Endothelial cell of umbilical vein (primary cell): ENCODE results near the gene SLC16A11. TPM values are rescaled to one million over a fixed set of nuclear protein-coding genes. Genes with fewer than 3 reads are reported as not detected.

Source experiments
- BruUV-seq: library from RNA; stranded (reverse); fragments of 400-500 nt; replicated peaks from 2 replicates; lab custom pipeline; 2021; lab: Mats Ljungman, UMichigan
- CTCF ChIA-PET: fragments of 300-600, 350-600 bp; sonication (Branson Sonifier 250); formaldehyde crosslinking; loops from one replicate; lab custom pipeline; 2021; ENCODE audit warnings: antibody characterized with exemption, inconsistent platforms; lab: Charles Lee
- POLR2A ChIA-PET: fragments of 300-600, 350-600 bp; sonication (Branson Sonifier 250); formaldehyde crosslinking; loops from one replicate; lab custom pipeline; 2021; ENCODE audit warnings: antibody characterized with exemption, inconsistent platforms; lab: Charles Lee
- DNase-seq: peaks from one replicate; pipeline ENCODE4 v3.0.0-alpha.2; 2011; ENCODE audit warnings: low read depth, low spot score
- FAIRE-seq: peaks from 2 replicates; lab custom pipeline; 2011; peaks lifted over from hg19 to GRCh38; lab: Jason Lieb, UNC
- H2AFZ ChIP-seq: 2 replicates; pipeline ENCODE4 v1.6.0; 2012; ENCODE audit warnings: low read depth, low read length, control low read depth, inconsistent platforms
- H3K27ac ChIP-seq: 2 replicates; pipeline ENCODE4 v1.5.1; 2011; ENCODE audit warnings: low read depth, mild to moderate bottlenecking, control low read depth, low read length, moderate library complexity; ENCODE audit not compliant: insufficient read depth
- H3K27me3 ChIP-seq, 2 experiments: 2 replicates each; pipeline versions ENCODE4 v1.6.0 to v1.6.1; 2011; ENCODE audit warnings: low read length in 2 of 2, mixed read lengths in 1 of 2; ENCODE audit not compliant: control insufficient read depth in 2 of 2, insufficient read depth in 2 of 2
- H3K36me3 ChIP-seq, 2 experiments: 2 replicates in 1 of 2; 3 replicates in 1 of 2; pipeline ENCODE4 v1.5.1; 2011; ENCODE audit warnings: low read length in 2 of 2, mild to moderate bottlenecking in 1 of 2, moderate library complexity in 1 of 2; ENCODE audit not compliant: control insufficient read depth in 2 of 2, insufficient read depth in 2 of 2; ENCODE audit errors: extremely low read depth in 1 of 2
- H3K4me1 ChIP-seq: 3 replicates; pipeline ENCODE4 v1.5.1; 2011; ENCODE audit warnings: mild to moderate bottlenecking, low read length; ENCODE audit not compliant: control insufficient read depth, insufficient read depth; ENCODE audit errors: extremely low read depth
- H3K4me2 ChIP-seq: 2 replicates; pipeline ENCODE4 v1.6.1; 2011; ENCODE audit warnings: low read length, control low read depth, mixed read lengths; ENCODE audit not compliant: insufficient read depth
- H3K4me3 ChIP-seq, 3 experiments: fragments of 200-600 bp in 1 of 3; sonication (generic), shearing (Covaris generic) in 1 of 3; replicated peaks in 1 of 3; 2 replicates each; pipeline ENCODE4 v1.5.1; 2011 to 2016; ENCODE audit warnings: control low read depth in 3 of 3, low read length in 3 of 3, mild to moderate bottlenecking in 2 of 3, inconsistent platforms in 1 of 3, low read depth in 1 of 3, moderate library complexity in 1 of 3; ENCODE audit not compliant: insufficient read depth in 1 of 3
- H3K79me2 ChIP-seq: 2 replicates; pipeline ENCODE4 v1.6.0; 2012; ENCODE audit warnings: low read length, inconsistent platforms; ENCODE audit not compliant: control insufficient read depth, insufficient read depth
- H3K9ac ChIP-seq: replicated peaks from 2 replicates; pipeline ENCODE3; 2011; ENCODE audit warnings: low read length, control low read depth; ENCODE audit not compliant: insufficient read depth; ENCODE audit errors: extremely low read depth
- H3K9me1 ChIP-seq: replicated peaks from 3 replicates; pipeline ENCODE4 v1.6.0; 2011; ENCODE audit warnings: mild to moderate bottlenecking, low read length; ENCODE audit not compliant: control insufficient read depth, insufficient read depth; ENCODE audit errors: extremely low read depth
- H3K9me3 ChIP-seq: replicated peaks from 2 replicates; pipeline ENCODE4 v1.5.1; 2012; ENCODE audit warnings: low read length, inconsistent platforms; ENCODE audit not compliant: control insufficient read depth, insufficient read depth
- H4K20me1 ChIP-seq: replicated peaks from 2 replicates; pipeline ENCODE3; 2011; ENCODE audit warnings: mild to moderate bottlenecking, low read length; ENCODE audit not compliant: control insufficient read depth, insufficient read depth; ENCODE audit errors: extremely low read depth
- EZH2 ChIP-seq: IDR thresholded peaks from 2 replicates; pipeline ENCODE4 v1.6.1; 2012; ENCODE audit warnings: borderline replicate concordance, low read depth, mild to moderate bottlenecking, moderate library complexity, low read length, inconsistent platforms; ENCODE audit not compliant: severe bottlenecking
- FOS ChIP-seq: IDR thresholded peaks from 2 replicates; pipeline ENCODE4 v1.6.1; 2011; ENCODE audit warnings: mild to moderate bottlenecking, low read length, moderate library complexity, borderline replicate concordance; ENCODE audit not compliant: insufficient read depth
- GATA2 ChIP-seq: IDR thresholded peaks from 2 replicates; pipeline ENCODE4 v1.7.0; 2011; ENCODE audit warnings: low read depth, mild to moderate bottlenecking, moderate library complexity, mixed read lengths, low read length; ENCODE audit not compliant: insufficient read length, insufficient read depth
- MYC ChIP-seq: IDR thresholded peaks from one replicate; pipeline ENCODE4 v1.6.1; 2011; ENCODE audit warnings: mild to moderate bottlenecking, low read depth, low read length
- dilution Hi-C: fragments of 300-500 bp; cut with MboI; formaldehyde crosslinking; loops from one replicate; pipeline ENCODE4 v1.15.0; 2019; ENCODE audit warnings: low sequenced_read_pairs; ENCODE audit not compliant: extremely low pct_ligation_motif_present
- intact Hi-C: fragments of 100-400 bp; cut with micrococcal nuclease; formaldehyde crosslinking; loops from one replicate; pipeline ENCODE4 v1.10.0; 2022
- polyA plus RNA-seq, 4 experiments: library from polyadenylated mRNA; depleted of rRNA in 3 of 4; stranded (reverse) in 3 of 4; unstranded in 1 of 4; fragments of >200 nt; gene quantifications; 2 replicates each; pipeline versions ENCODE4 v1.2.1 to v1.2.3, GENCODE V29; 2011 to 2012; ENCODE audit warnings: missing spikeins in 1 of 4
- total RNA-seq: library from RNA; stranded (reverse); gene quantifications from 2 replicates; pipeline ENCODE4 v1.2.3, GENCODE V29; 2021
- TF ChIP-seq, protein P1 (sequence below), 2 donors: IDR thresholded peaks; 1 replicate in 1 of 2; 2 replicates in 1 of 2; pipeline ENCODE4 v1.5.1; 2011; ENCODE audit warnings: low read length in 2 of 2, mild to moderate bottlenecking in 2 of 2, moderate library complexity in 2 of 2, control low read depth in 1 of 2, inconsistent platforms in 1 of 2, low read depth in 1 of 2; ENCODE audit not compliant: insufficient read depth in 1 of 2; ENCODE audit errors: extremely low read depth in 1 of 2

SLC16A11 gene
- total and polyA plus RNA-seq, 2 donors (not counting 3 experiments of a cell fraction or from before 2014, with no cell fraction given) = 0.95 to 1.4 TPM

DNA sequence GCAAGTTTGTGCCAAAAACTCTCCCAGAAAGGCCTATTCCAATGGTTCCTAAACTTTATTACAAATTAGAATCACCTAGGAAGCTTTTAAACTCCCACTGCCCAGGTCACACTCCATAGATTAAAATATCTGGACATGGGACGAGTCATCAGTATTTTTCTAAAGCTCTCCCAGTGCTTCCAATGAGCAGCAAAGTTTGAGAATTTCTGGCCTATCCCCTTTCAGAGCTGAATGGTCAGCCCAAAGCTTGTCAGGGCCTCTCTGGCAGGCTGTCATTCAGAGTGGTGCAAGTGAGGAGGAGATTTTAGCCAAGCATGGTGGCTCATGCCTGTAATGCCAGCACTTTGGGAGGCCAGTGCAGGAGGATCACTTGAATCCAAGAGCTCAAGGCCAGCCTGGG is 18.6 kb downstream of the SLC16A11 start:
- Histone ChIP-seq H3K79me2 (peaks cover 58% of the 10 kb centered on the region), H3K4me3 (peak overlapping the region in 2 of 3 experiments; percentile 59 to 70), H4K20me1 (no peaks in the 10 kb centered on the region), H3K36me3 (peaks cover 26 to 37% of the 10 kb centered on the region in 2 experiments), H3K27ac (peak overlapping the region; percentile 6), H2AFZ (no peak overlapping the region), H3K4me1 (peaks cover 77% of the 10 kb centered on the region), H3K9me1 (no peaks in the 10 kb centered on the region), H3K27me3 (no peaks in the 10 kb centered on the region), H3K4me2 (peak overlapping the region; percentile 79), H3K9me3 (no peaks in the 10 kb centered on the region), H3K9ac (peak overlapping the region; percentile 29)
- ChIA-PET CTCF (interaction anchor here (0.7 to 1.1 kb wide), 3 partner anchors 15 to 111 kb away, joined by 3 to 4 read pairs (median 3); no protein-coding TSS in a partner anchor), POLR2A (interaction anchor here (1.3 kb wide), 1 partner anchor 11 kb away, joined by 5 read pairs; the partner anchor contains the start of gene SLC16A13)
- dilution Hi-C loops = no loop called here
- TF ChIP-seq GATA2 (no peak), FOS (no peak), EZH2 (no peak), MYC (no peak)
- TF ChIP-seq, protein P1, sequence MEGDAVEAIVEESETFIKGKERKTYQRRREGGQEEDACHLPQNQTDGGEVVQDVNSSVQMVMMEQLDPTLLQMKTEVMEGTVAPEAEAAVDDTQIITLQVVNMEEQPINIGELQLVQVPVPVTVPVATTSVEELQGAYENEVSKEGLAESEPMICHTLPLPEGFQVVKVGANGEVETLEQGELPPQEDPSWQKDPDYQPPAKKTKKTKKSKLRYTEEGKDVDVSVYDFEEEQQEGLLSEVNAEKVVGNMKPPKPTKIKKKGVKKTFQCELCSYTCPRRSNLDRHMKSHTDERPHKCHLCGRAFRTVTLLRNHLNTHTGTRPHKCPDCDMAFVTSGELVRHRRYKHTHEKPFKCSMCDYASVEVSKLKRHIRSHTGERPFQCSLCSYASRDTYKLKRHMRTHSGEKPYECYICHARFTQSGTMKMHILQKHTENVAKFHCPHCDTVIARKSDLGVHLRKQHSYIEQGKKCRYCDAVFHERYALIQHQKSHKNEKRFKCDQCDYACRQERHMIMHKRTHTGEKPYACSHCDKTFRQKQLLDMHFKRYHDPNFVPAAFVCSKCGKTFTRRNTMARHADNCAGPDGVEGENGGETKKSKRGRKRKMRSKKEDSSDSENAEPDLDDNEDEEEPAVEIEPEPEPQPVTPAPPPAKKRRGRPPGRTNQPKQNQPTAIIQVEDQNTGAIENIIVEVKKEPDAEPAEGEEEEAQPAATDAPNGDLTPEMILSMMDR (IDR thresholded peaks at IDR 0.05; ENCODE audit: extremely low read depth in 1 of 2, insufficient read depth in 1 of 2, low read depth in 1 of 2, low read length in 2 of 2) = no peak
- intact Hi-C loops = loop anchor here (10.0 kb wide), 1 partner anchor 830 kb away; the partner anchor contains the start of genes CYB5D1, NAA38 and TMEM88
- FAIRE-seq = no peak
- DNase-seq = no peak
- no TSS peak for BruUV-seq
